ENCODE measurements around the gene ZDHHC14. TPM values are rescaled to one million over a fixed set of nuclear protein-coding genes. Genes with fewer than 3 reads are reported as not detected.

Gene ZDHHC14
- total RNA-seq, 1 experiment from 2014 or later, result 1.7 TPM

DNA sequence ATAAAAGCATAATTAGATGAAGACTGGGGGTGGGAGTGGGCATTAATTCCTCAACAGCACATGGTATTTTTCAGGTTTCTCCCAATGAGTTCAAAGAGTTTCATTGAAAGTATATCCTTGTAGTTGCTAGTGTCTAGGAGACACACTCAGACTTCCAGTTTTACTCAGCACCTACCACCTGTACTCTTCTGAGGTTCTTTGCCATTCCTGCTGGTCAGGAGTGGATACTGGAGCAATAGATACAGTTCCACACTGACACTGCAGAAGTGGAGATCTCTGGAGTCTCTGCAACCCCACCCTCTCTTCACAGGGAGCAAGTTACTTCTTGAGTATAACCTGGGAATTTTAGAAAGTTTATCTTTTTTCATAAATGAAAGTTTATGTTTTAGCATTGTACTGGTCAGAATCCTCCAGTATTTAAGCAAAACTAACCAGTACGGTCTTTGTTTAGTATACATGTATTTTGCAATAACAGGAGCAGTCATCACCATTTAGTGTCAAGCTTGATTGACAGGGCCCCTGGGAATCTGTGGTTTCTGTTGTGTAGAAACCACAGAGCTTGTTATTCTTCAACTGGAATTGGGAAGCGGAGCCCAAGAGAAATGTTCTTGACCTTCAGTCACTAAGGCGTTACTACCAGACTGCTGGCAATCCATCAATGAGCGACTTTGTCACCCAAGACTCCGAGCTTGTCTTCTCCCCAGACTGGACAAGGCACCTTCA lies 148.1 kb downstream of the ZDHHC14 start:
- Histone ChIP-seq H2AK5ac (ENCODE audit: insufficient read length, low read length) (no peak overlapping the region), H3K27me3 (ENCODE audit: insufficient read depth, low read length) (no peaks in the 10 kb centered on the region), H3K4ac (ENCODE audit: low read depth, low read length) (no peak overlapping the region), H2BK12ac (ENCODE audit: insufficient read length, low read depth, low read length) (no peak overlapping the region), H4K91ac (ENCODE audit: insufficient read length, low read depth, low read length) (no peak overlapping the region), H3K9ac (ENCODE audit: extremely low read depth, insufficient read length, low read length) (no peak overlapping the region), H3K4me2 (ENCODE audit: insufficient read depth, insufficient read length, low read length) (no peak overlapping the region), H3K23ac (ENCODE audit: insufficient read length, low read depth, low read length) (no peak overlapping the region), H4K20me1 (ENCODE audit: control insufficient read depth, insufficient read depth, insufficient read length) (no peaks in the 10 kb centered on the region), H2BK15ac (ENCODE audit: low read depth, low read length) (no peak overlapping the region), H3K14ac (ENCODE audit: insufficient read depth, low read length) (no peak overlapping the region), H4K5ac (ENCODE audit: insufficient read length, low read depth, low read length) (no peak overlapping the region), H3T11ph (ENCODE audit: low read length) (no peak overlapping the region), H3K9me3 (ENCODE audit: control insufficient read depth, low read depth, low read length) (no peaks in the 10 kb centered on the region), H2BK5ac (ENCODE audit: insufficient read length, low read length) (no peak overlapping the region), H2BK20ac (ENCODE audit: low read depth, low read length, poor library complexity, severe bottlenecking) (no peak overlapping the region), H4K8ac (replicated peaks; ENCODE audit: insufficient read length, low read depth, low read length) (no peak overlapping the region), H3K23me2 (ENCODE audit: insufficient read length, low read depth, low read length, poor library complexity, severe bottlenecking) (no peaks in the 10 kb centered on the region), H2AFZ (ENCODE audit: low read length) (no peak overlapping the region), H2BK120ac (ENCODE audit: low read depth, low read length, poor library complexity, severe bottlenecking) (no peak overlapping the region), H3K4me1 (ENCODE audit: insufficient read depth, low read length) (peaks cover 12% of the 10 kb centered on the region; the same call in 1 of the 2 replicates), H3K18ac (ENCODE audit: insufficient read length, low read depth, low read length) (no peak overlapping the region), H3K27ac (ENCODE audit: insufficient read length, low read depth, low read length) (no peak overlapping the region), H3K79me2 (ENCODE audit: insufficient read depth, low read length) (no peaks in the 10 kb centered on the region), H3K56ac (ENCODE audit: insufficient read length, low read depth, low read length) (no peak overlapping the region), H3K79me1 (ENCODE audit: insufficient read depth, low read depth, low read length, poor library complexity, severe bottlenecking) (no peaks in the 10 kb centered on the region)
- DNase-seq, result no peak
- H3K36me3 Mint-ChIP-seq (ENCODE audit: insufficient read depth in 1 of 3, low read depth in 3 of 3), result no peaks in the 10 kb centered on the region
- no CpG with 5 or more reads among the region's 5 CpGs for WGBS (ENCODE audit: extremely low coverage, insufficient read length, low lambda C conversion rate)
- TF ChIP-seq, protein P1, sequence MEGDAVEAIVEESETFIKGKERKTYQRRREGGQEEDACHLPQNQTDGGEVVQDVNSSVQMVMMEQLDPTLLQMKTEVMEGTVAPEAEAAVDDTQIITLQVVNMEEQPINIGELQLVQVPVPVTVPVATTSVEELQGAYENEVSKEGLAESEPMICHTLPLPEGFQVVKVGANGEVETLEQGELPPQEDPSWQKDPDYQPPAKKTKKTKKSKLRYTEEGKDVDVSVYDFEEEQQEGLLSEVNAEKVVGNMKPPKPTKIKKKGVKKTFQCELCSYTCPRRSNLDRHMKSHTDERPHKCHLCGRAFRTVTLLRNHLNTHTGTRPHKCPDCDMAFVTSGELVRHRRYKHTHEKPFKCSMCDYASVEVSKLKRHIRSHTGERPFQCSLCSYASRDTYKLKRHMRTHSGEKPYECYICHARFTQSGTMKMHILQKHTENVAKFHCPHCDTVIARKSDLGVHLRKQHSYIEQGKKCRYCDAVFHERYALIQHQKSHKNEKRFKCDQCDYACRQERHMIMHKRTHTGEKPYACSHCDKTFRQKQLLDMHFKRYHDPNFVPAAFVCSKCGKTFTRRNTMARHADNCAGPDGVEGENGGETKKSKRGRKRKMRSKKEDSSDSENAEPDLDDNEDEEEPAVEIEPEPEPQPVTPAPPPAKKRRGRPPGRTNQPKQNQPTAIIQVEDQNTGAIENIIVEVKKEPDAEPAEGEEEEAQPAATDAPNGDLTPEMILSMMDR (conservative IDR thresholded peaks at IDR 0.05), result no peak
- H3K4me1 Mint-ChIP-seq, result peaks cover 36 to 37% of the 10 kb centered on the region in 2 experiments
- H3K27me3 Mint-ChIP-seq (ENCODE audit: low read depth), result peaks cover 4% of the 10 kb centered on the region
- H3K9me3 Mint-ChIP-seq, result peaks cover 0 to 4% of the 10 kb centered on the region in 2 experiments; a peak in 2 of 5 replicates
- no peak overlapping the region for H3K4me3 Mint-ChIP-seq
- no peak overlapping the region for H3K27ac Mint-ChIP-seq

Measured in H9 (cell line).